GM12891 (cell line): Measurements from ENCODE around the gene OPRL1.

ENCODE experiments used
- PAX5 ChIP-seq: IDR thresholded peaks from 2 replicates; pipeline ENCODE4 v1.6.1; 2011; ENCODE audit warnings: low read length, moderate library complexity, mild to moderate bottlenecking; ENCODE audit not compliant: insufficient read depth, severe bottlenecking
- POLR2A ChIP-seq: IDR thresholded peaks from 2 replicates; pipeline ENCODE4 v1.6.1; 2011; ENCODE audit warnings: low read depth, low read length, control low read depth
- POLR2AphosphoS5 ChIP-seq: IDR thresholded peaks from 2 replicates; pipeline ENCODE4 v1.6.1; 2011; ENCODE audit warnings: low read depth, low read length, control low read depth
- SPI1 ChIP-seq: IDR thresholded peaks from 2 replicates; pipeline ENCODE4 v1.6.1; 2011; ENCODE audit warnings: low read depth, low read length, control low read depth
- TAF1 ChIP-seq: IDR thresholded peaks from 2 replicates; pipeline ENCODE4 v1.6.1; 2011; ENCODE audit warnings: low read depth, low read length, control low read depth

DNA sequence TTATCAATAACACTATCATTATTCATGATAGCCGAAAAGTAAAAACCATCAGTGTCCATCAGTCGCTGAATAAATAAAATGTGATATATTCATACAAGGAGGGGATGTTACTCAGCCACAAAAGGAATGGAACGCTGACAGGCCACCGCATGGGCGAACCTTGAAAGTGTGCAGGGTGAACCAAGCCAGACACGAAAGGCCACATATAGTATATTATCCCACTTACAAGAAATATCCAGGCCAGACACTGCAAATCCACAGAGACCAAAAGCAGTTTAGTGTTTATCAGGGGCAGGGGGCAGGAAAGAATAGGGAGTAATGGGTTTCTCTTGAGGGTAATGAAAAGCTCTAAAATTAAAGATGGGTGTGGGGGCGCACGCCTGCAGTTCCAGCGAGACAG is 36.1 kb upstream of the OPRL1 start:
- TF ChIP-seq POLR2AphosphoS5, result no peak
- TF ChIP-seq SPI1, result no peak
- no peak for TF ChIP-seq POLR2A
- TF ChIP-seq TAF1, result no peak
- TF ChIP-seq PAX5, result no peak
